Vagina (tissue), 2 donors: ENCODE data around the gene ERFE.

ENCODE experiments used
- POLR2AphosphoS5 ChIP-seq, 2 donors: sonication (generic); formaldehyde crosslinking; IDR thresholded peaks; one replicate each; pipeline ENCODE4 v1.9.0; 2017; ENCODE audit warnings: antibody characterized with exemption in 2 of 2, mild to moderate bottlenecking in 2 of 2, low read depth in 1 of 2; ENCODE audit not compliant: insufficient read depth in 1 of 2
- TF ChIP-seq, protein P1 (sequence below), 3 experiments: fragments of 450-650 bp in 2 of 3; fragments of 200-600 bp in 1 of 3; sonication (generic) in 1 of 3; IDR thresholded peaks; one replicate each; pipeline ENCODE4 v1.5.1; 2017 to 2019; ENCODE audit warnings: antibody characterized with exemption in 3 of 3, mild to moderate bottlenecking in 2 of 3, moderate library complexity in 2 of 3

DNA sequence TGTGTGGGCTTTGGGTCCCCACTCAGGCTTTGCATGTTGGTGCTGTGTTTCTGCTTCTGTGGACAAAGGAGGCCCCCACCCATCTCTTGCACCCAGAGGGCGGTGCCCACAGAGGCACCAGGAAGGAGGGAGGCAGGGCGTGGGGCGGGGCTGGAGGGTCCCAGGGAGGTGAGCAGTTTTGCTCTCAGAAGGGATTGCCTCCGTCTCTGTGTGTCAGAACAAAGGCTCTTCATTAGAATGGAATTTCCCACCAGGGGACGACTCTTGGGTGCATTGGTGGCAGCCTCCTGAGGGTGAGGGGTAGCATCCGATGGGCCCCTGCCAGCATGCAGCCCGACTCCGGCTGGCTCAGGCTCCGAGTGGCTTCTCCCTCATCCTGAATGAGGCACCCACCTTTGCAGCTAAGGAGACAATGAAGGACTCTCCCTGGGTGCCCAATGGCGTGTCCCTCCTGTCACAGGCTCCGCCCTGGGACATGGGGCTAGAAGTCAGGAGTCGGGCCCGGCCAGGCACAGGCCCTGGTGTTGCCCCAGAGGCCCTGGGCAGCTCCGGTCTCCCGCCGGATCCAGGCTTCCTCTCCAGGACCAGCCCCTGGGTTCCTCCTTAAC, 7.0 kb upstream of the ERFE start:
- TF ChIP-seq, protein P1, sequence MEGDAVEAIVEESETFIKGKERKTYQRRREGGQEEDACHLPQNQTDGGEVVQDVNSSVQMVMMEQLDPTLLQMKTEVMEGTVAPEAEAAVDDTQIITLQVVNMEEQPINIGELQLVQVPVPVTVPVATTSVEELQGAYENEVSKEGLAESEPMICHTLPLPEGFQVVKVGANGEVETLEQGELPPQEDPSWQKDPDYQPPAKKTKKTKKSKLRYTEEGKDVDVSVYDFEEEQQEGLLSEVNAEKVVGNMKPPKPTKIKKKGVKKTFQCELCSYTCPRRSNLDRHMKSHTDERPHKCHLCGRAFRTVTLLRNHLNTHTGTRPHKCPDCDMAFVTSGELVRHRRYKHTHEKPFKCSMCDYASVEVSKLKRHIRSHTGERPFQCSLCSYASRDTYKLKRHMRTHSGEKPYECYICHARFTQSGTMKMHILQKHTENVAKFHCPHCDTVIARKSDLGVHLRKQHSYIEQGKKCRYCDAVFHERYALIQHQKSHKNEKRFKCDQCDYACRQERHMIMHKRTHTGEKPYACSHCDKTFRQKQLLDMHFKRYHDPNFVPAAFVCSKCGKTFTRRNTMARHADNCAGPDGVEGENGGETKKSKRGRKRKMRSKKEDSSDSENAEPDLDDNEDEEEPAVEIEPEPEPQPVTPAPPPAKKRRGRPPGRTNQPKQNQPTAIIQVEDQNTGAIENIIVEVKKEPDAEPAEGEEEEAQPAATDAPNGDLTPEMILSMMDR (IDR thresholded peaks at IDR 0.05), result no peak
- TF ChIP-seq POLR2AphosphoS5 (IDR thresholded peaks at IDR 0.05; ENCODE audit: insufficient read depth in 1 of 2, low read depth in 1 of 2), result no peak
